GM18502 (cell line): ENCODE data around the gene DPF3.

Experiments
- ATAC-seq: cut with Tn5 transposase; IDR thresholded peaks from one replicate; pipeline ENCODE4 v1.9.1; 2021; ENCODE audit warnings: mild to moderate bottlenecking; ENCODE audit not compliant: unreplicated experiment, poor library complexity

The DPF3 gene

DNA sequence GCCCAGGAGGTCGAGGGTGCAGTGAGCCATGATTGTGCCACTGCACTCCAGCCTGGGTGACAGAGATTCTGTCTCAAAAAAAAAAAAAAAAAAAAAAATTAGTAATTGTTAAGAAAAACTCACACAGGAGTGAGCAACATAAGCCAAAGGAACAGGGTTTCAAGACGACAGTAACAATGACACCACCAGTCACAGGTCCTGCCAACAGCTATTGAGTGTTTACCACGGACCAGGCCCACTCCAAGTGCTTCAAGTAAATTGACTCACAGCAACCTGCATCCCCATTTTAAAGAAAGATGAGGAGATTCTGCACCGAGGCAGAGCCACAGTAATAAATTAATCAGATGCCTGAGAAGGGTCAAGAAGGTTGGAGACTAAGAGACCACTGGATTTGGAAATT lies 194.5 kb downstream of the DPF3 start:
- ATAC-seq = no peak

DNA sequence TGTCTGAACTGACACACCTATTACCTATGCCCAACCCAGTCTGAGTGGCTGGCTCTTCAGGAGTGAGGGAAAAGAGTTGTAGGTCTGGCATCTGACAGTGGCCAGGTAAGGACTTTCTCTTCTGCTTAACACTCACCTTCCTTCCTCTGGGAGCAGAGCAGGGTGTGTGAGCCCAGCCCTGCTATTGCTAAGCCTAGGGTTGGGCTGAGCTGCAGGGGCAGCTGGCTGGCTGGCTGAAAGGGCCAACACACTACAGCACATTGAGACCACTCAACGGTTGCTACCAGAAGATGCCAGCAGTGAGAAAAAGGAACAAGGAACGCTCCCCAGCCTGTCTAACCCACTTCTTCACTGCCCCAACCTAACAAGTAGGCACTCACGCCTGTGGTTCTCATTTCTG lies 201.2 kb downstream of the DPF3 start:
- ATAC-seq = no peak

- ATAC-seq = no peak
Observed at GRCh38 chr14:72690324-72690723, 203.6 kb downstream of the DPF3 start.

DNA sequence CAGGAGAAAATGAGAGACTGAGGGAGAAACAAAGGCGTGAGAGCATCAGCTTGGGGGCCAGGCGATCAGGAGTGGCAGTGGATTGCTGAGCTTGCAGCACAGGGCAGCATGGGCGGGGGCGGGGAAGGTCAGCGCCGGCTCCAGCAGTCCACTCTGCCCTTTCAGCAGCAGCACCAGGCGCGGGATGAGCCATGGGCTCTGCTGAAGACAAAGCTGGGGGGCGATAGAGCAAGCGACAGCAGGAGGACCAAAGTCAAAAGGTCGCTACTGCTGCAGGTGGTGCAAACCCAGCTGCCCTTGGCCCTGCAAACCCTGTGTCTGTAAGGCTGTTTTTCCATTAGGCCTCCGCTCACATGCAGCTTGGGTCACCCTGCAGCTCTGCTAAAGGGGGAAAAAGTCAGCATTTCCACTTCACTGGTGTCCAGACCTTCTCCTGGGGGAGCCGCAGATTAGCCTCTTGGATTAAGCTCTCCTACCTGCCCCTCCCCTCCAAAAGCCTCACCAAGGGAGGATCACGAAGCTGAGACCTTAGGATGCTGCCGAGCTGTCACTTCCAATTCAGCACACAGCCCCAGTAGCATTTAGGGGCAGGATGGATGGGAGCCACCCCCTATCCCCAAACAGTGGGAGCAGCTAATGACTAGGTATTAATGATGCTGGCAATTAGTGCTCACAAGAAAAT lies 204.8 kb downstream of the DPF3 start:
- ATAC-seq = no peak

- ATAC-seq = no peak
Observed at GRCh38 chr14:72686832-72687231, 207.1 kb downstream of the DPF3 start.

DNA sequence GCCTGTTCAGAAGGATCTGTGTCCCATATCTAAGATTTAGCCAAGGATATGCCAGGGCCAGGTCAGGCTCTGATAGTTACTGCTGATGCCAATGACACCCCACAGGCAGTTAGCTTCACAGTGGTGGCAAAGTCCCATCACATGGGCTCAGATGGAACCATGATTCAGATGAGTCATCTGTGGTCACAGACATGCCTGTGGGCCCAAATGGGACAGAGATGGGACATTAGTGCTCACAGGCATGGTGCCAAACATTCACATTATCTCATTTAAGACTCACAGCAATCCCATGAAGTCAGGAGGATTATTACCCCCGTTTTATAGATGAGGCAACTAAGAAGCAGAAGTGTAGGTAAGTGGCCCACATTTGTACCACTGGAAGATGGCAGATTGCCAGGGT lies 207.8 kb downstream of the DPF3 start:
- ATAC-seq = no peak

DNA sequence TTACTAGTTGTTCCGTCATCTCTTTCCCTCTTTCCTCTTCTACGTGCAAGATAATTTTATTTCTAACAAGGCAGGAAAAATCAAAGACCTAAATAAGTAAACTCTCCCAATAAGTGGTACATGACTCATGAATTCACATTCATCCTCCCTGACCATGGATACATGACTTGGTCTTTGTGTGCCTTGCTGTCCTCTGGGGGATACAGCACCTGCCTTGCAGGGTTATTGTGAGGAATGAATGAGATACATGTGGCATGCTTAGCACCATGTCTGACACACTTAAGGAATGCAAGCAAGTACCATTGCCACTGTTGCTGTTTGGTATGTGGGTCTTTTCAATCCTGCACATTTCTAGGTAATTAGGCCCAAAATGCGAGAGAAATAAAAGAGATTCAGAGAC lies 208.4 kb downstream of the DPF3 start:
- no peak for ATAC-seq

- no peak for ATAC-seq
Observed at GRCh38 chr14:72683787-72684186, 210.1 kb downstream of the DPF3 start.

DNA sequence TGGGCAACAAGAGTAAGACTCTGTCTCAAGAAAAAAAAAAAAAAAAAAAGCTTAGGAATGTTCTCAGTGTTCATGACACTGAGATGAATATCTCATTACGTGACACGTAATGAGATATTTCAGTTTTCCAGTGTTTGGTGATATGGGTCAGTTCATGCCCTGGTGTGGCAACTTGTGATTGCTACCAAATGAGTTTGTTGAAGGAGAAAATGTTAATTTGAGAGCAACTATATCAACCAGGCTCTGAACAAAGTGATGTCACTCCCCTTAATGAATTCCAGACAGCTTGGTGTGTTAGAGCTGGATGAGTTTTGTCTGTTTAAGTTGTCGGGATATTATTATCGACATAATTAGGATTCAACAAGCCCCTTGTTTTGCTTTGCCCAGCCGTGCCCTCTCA lies 211.7 kb downstream of the DPF3 start:
- ATAC-seq = no peak

- no peak for ATAC-seq
Observed at GRCh38 chr14:72680853-72681640, 212.9 kb downstream of the DPF3 start.

GRCh38 chr14:72679536-72680151 lies 214.3 kb downstream of the DPF3 start:
- no peak for ATAC-seq

- ATAC-seq = no peak
Observed at GRCh38 chr14:72679141-72679535, 214.8 kb downstream of the DPF3 start.

- ATAC-seq = no peak
Observed at GRCh38 chr14:72678356-72678755, 215.5 kb downstream of the DPF3 start.

- ATAC-seq = no peak
Observed at GRCh38 chr14:72677664-72678063, 216.2 kb downstream of the DPF3 start.

GRCh38 chr14:72675126-72675525 lies 218.8 kb downstream of the DPF3 start:
- ATAC-seq = no peak

DNA sequence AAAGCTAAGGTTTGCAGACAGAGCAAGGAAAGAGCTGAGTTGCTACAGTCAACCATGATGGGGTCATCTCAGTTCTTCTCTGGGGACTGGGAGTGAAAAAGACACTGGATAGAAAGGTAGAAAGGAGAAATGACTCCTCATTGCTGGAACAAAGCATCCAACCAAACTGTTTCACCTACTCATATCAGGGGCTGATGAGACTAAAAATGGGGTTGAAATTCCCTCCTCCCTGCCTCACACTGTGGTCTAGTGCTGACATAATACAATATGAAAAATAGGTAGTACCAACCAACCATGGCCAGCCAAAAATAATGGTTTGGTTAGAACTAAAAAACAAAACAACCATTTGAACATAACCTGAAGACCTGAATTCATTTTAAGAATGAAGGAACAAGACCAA lies 220.7 kb downstream of the DPF3 start:
- no peak for ATAC-seq

GRCh38 chr14:72666610-72667009 lies 227.3 kb downstream of the DPF3 start:
- no peak for ATAC-seq

DNA sequence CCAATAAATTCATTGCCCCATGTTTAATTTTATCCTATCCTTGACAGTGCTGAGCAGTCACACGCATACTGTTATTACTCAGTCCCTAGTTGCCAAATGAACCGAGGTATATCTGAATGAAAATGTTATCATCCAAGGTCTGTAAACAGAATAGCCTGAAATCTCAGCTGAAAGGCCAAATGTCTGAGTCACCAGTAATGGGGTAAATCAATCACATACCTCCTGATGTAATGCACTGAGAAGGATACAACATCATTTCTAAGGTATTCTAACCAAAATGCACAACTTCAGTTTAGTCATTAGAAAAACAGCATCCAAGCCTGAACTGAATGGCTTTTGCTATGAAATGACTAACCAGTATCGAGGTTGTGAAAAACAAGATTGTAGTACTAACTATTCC lies 228.6 kb downstream of the DPF3 start:
- ATAC-seq = no peak

DNA sequence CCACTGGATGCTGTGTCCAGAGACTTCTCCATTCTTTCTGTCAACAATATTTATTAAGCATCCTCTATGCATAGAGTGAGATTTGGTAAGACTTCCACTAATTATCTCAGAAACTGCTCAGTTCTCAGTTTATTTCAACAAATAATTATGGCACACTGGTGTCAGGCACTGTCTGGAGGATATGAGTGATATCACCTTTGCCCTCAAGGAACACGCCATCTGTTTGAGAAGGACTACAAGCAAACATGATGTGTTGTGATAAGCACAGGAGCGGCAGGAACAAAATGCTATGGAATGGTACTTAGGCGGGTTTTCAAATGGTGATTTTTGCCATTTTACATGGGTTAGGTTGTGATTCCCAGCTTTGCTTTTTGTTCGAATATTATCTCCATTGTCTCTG lies 229.2 kb downstream of the DPF3 start:
- ATAC-seq = no peak

DNA sequence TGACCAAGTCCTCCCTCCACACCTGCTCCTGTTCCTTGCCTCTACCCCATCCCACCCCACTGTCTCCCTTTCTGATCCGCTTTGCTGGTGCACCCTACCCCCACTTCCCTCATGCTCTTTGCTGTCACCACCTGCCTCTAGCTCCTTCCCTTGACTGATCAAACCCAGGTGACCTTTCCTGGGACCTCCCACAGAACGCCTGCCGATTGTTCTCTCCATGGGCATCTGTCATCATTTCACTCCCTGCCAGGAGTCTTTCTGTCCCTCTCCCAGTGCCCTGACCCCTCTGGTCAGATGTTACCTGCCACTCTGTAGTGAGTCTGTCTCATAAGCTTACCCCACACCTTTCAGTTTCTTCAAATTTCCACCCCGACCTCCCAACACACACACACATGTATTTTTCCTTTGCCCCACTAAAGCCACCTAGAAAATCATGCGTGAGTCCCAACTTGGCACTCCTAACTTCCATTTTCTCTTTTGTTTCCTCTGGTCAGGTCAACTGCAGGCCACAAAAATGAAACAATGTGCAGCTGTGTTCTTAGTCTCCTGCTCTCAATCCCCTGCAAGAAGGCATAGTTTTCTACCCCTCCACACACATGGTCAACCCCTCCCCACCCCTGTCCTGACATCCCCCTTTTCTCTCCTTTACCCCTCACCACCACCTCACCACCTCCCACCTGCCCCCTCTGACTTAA lies 229.8 kb downstream of the DPF3 start:
- no peak for ATAC-seq

GRCh38 chr14:72663076-72663487 lies 230.8 kb downstream of the DPF3 start:
- ATAC-seq = no peak
